H1 (cell line): ENCODE results near the gene NARS2.

ENCODE experiments used
- ASH2L ChIP-seq: fragments of 200-600, 300-600 bp; sonication (generic); IDR thresholded peaks from one replicate; pipeline ENCODE4 v1.7.1; 2017; ENCODE audit warnings: low read length
- CHD2 ChIP-seq: IDR thresholded peaks from 2 replicates; pipeline ENCODE4 v1.6.1; 2012; ENCODE audit warnings: low read length, improper control_type of control experiment
- CTCF ChIP-seq, 3 experiments: IDR thresholded peaks; 1 replicate in 2 of 3; 2 replicates in 1 of 3; pipeline versions ENCODE4 v1.5.1 to v1.6.1; 2011; ENCODE audit warnings: low read length in 3 of 3, mild to moderate bottlenecking in 3 of 3, inconsistent platforms in 2 of 3, low read depth in 1 of 3, moderate library complexity in 1 of 3; ENCODE audit not compliant: insufficient read depth in 1 of 3; ENCODE audit errors: control extremely low read depth in 1 of 3
- EP300 ChIP-seq, 2 experiments: IDR thresholded peaks; 1 replicate in 1 of 2; 2 replicates in 1 of 2; pipeline ENCODE4 v1.6.1; 2011 to 2012; ENCODE audit warnings: low read depth in 2 of 2, low read length in 2 of 2, mild to moderate bottlenecking in 2 of 2, borderline replicate concordance in 1 of 2, inconsistent platforms in 1 of 2, moderate library complexity in 1 of 2

DNA sequence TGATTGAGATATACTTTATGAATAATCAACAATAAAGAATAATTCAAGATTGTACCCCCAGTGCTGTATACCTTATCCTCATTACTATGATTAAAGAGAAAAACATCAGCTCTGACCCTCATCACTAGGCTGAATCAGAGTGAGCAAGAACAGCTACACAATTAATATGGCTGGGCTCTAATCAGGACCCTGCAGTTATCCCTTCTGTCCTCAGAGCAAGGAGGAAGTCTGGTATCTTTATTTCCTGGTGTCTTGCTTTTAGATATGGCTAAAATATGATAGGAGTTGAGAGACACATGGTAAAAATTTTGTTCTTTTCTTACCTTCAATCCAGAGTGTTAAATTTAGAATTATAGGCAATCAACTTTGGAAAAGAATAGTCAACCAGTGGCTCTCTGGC, 128.5 kb downstream of the NARS2 start:
- TF ChIP-seq ASH2L (no peak), CTCF (IDR thresholded peaks at IDR 0.05; ENCODE audit: control extremely low read depth in 1 of 3, insufficient read depth in 1 of 3, low read depth in 1 of 3, low read length in 3 of 3) (no peak), EP300 (IDR thresholded peaks at IDR 0.05; ENCODE audit: borderline replicate concordance in 1 of 2, low read depth in 2 of 2, low read length in 2 of 2) (no peak), CHD2 (no peak)
